Measurements from ENCODE around the gene AHNAK2.

GRCh38 chr14:104955396-104955770 is 22.8 kb downstream of the AHNAK2 start:
- TF ChIP-seq POLR2A (IDR thresholded peaks at IDR 0.05) (no peak), CTCF (IDR thresholded peaks at IDR 0.05) (no peak)
